Neural cell (in vitro differentiated cells): ENCODE results near the gene GET3. TPM values are rescaled to one million over a fixed set of nuclear protein-coding genes. Genes with fewer than 3 reads are reported as not detected.

ENCODE experiments used
- H2AFZ ChIP-seq: fragments of 200-600, 300-800 bp; sonication (generic), shearing (Covaris generic); 2 replicates; pipeline ENCODE4 v1.6.0; 2014; ENCODE audit warnings: low read depth, mild to moderate bottlenecking, antibody characterized with exemption, low read length, moderate library complexity
- H3F3A ChIP-seq: fragments of 200-600 bp; shearing (Covaris generic); 2 replicates; pipeline ENCODE4 v1.6.1; 2016; ENCODE audit warnings: mild to moderate bottlenecking, moderate library complexity, mixed read lengths, antibody characterized with exemption, low read length; ENCODE audit not compliant: insufficient read depth, poor library complexity, severe bottlenecking
- H3K27ac ChIP-seq: fragments of 200-600, 300-800 bp; sonication (generic), shearing (Covaris generic); 2 replicates; pipeline ENCODE4 v1.5.1; 2014; ENCODE audit warnings: mild to moderate bottlenecking, low read length, moderate library complexity
- H3K27me3 ChIP-seq: fragments of 300-800, 200-600 bp; sonication (generic), shearing (Covaris generic); 2 replicates; pipeline ENCODE4 v1.6.0; 2014; ENCODE audit warnings: mild to moderate bottlenecking, low read depth, low read length, moderate library complexity; ENCODE audit not compliant: insufficient read depth
- H3K36me3 ChIP-seq: fragments of 300-800, 200-600 bp; sonication (generic), shearing (Covaris generic); 2 replicates; pipeline ENCODE4 v1.5.1; 2014; ENCODE audit warnings: mild to moderate bottlenecking, antibody characterized with exemption, low read length, moderate library complexity; ENCODE audit not compliant: insufficient read depth
- H3K4me2 ChIP-seq: fragments of 300-800, 200-600 bp; sonication (generic), shearing (Covaris generic); 2 replicates; pipeline ENCODE4 v1.6.0; 2014; ENCODE audit warnings: mild to moderate bottlenecking, low read length
- H3K4me3 ChIP-seq: fragments of 300-800, 200-600 bp; sonication (generic), shearing (Covaris generic); 2 replicates; pipeline ENCODE4 v1.5.1; 2014; ENCODE audit warnings: mild to moderate bottlenecking, low read length, moderate library complexity
- H3K79me2 ChIP-seq: fragments of 200-600 bp; shearing (Covaris generic); replicated peaks from 2 replicates; pipeline ENCODE4 v1.6.0; 2014; ENCODE audit warnings: mild to moderate bottlenecking, low read length, moderate library complexity; ENCODE audit not compliant: insufficient read depth
- H3K9ac ChIP-seq: fragments of 300-800, 200-600 bp; sonication (generic), shearing (Covaris generic); 2 replicates; pipeline ENCODE4 v1.6.1; 2016; ENCODE audit warnings: mild to moderate bottlenecking, low read length, mixed read lengths
- H3K9me2 ChIP-seq: fragments of 200-600 bp; shearing (Covaris generic); 2 replicates; pipeline ENCODE4 v1.6.1; 2016; ENCODE audit warnings: mild to moderate bottlenecking, low read length, mixed read lengths; ENCODE audit not compliant: insufficient read depth
- H3K9me3 ChIP-seq: fragments of 200-600, 300-800 bp; sonication (generic), shearing (Covaris generic); 2 replicates; pipeline ENCODE4 v1.6.1; 2016; ENCODE audit warnings: mild to moderate bottlenecking, mixed run types, low read length, moderate library complexity, mixed read lengths
- H4K20me1 ChIP-seq: fragments of 200-600 bp; shearing (Covaris generic); 2 replicates; pipeline ENCODE4 v1.6.1; 2016; ENCODE audit warnings: mild to moderate bottlenecking, mixed run types; ENCODE audit not compliant: insufficient read depth
- CTCF ChIP-seq: fragments of 450-650 bp; IDR thresholded peaks from 2 replicates; pipeline ENCODE4 v1.5.1; 2014; ENCODE audit warnings: antibody characterized with exemption, mild to moderate bottlenecking, moderate library complexity; ENCODE audit not compliant: poor library complexity, severe bottlenecking
- EP300 ChIP-seq: fragments of 450-650 bp; conservative IDR thresholded peaks from 2 replicates; pipeline ENCODE4 v1.6.1; 2014; ENCODE audit warnings: antibody characterized with exemption, mild to moderate bottlenecking, moderate library complexity; ENCODE audit not compliant: poor library complexity, severe bottlenecking
- EZH2 ChIP-seq: fragments of 200-600, 300-800 bp; shearing (Covaris generic), sonication (generic); IDR thresholded peaks from 2 replicates; pipeline ENCODE4 v1.6.1; 2014; ENCODE audit warnings: antibody characterized with exemption, low read length, borderline replicate concordance, mild to moderate bottlenecking; ENCODE audit not compliant: insufficient read depth, poor library complexity, severe bottlenecking
- MXI1 ChIP-seq: fragments of 450-650 bp; conservative IDR thresholded peaks from 2 replicates; pipeline ENCODE4 v1.6.1; 2014; ENCODE audit warnings: antibody characterized with exemption, mild to moderate bottlenecking; ENCODE audit not compliant: poor library complexity, severe bottlenecking
- POLR2AphosphoS5 ChIP-seq: IDR thresholded peaks from 2 replicates; pipeline ENCODE4 v1.6.1; 2012
- RAD21 ChIP-seq: fragments of 450-650 bp; conservative IDR thresholded peaks from 2 replicates; pipeline ENCODE4 v1.6.1; 2014; ENCODE audit warnings: antibody characterized with exemption, mild to moderate bottlenecking, moderate library complexity
- REST ChIP-seq: IDR thresholded peaks from 2 replicates; pipeline ENCODE4 v1.6.1; 2012; ENCODE audit warnings: borderline replicate concordance
- SMC3 ChIP-seq: fragments of 450-650 bp; conservative IDR thresholded peaks from 2 replicates; pipeline ENCODE4 v1.6.1; 2014; ENCODE audit warnings: antibody characterized with exemption, mild to moderate bottlenecking, moderate library complexity; ENCODE audit not compliant: poor library complexity
- TAF1 ChIP-seq: IDR thresholded peaks from 2 replicates; pipeline ENCODE4 v1.6.1; 2012; ENCODE audit warnings: low read depth
- polyA plus RNA-seq: library from polyadenylated mRNA; depleted of rRNA; stranded (reverse); fragments of >200 nt; gene quantifications from 2 replicates; pipeline ENCODE4 v1.2.3, GENCODE V29; 2014

Gene GET3
- polyA plus RNA-seq, 1 donor from 2014 or later: 89.6 TPM

- TF ChIP-seq SMC3 (no peak), RAD21 (no peak), POLR2AphosphoS5 (no peak), TAF1 (no peak), EP300 (no peak)
- Histone ChIP-seq H3K9me2 (no peaks in the 10 kb centered on the region), H3K27ac (peak overlapping the region; percentile 87), H3K27me3 (no peaks in the 10 kb centered on the region), H3K36me3 (no peaks in the 10 kb centered on the region), H3K9ac (peak overlapping the region; percentile 87), H2AFZ (no peak overlapping the region), H3K9me3 (no peaks in the 10 kb centered on the region), H3K79me2 (peaks cover 27% of the 10 kb centered on the region), H3K4me3 (peak overlapping the region; percentile 85), H4K20me1 (no peaks in the 10 kb centered on the region), H3F3A (peaks cover 5% of the 10 kb centered on the region), H3K4me2 (peak overlapping the region; percentile 96)
These were observed 16.2 kb upstream of the GET3 start for GRCh38 chr19:12720851-12721655.

- Histone ChIP-seq H3K27ac (peak overlapping the region; percentile 87), H2AFZ (peak overlapping the region; percentile 32), H3K4me2 (peak overlapping the region; percentile 96), H3F3A (peaks cover 5% of the 10 kb centered on the region), H3K27me3 (no peaks in the 10 kb centered on the region), H3K9me3 (no peaks in the 10 kb centered on the region), H3K9ac (peak overlapping the region; percentile 87), H3K9me2 (no peaks in the 10 kb centered on the region), H3K4me3 (peak overlapping the region; percentile 85), H4K20me1 (no peaks in the 10 kb centered on the region), H3K79me2 (peaks cover 27% of the 10 kb centered on the region), H3K36me3 (no peaks in the 10 kb centered on the region)
- TF ChIP-seq CTCF (no peak), MXI1 (no peak), POLR2AphosphoS5 (peak; percentile 6), EZH2 (no peak), SMC3 (no peak), TAF1 (no peak), RAD21 (no peak), REST (peak; percentile 28), EP300 (no peak)
These were observed 15.4 kb upstream of the GET3 start for GRCh38 chr19:12721656-12722565.
